ENCODE data around the gene IVD. TPM values are rescaled to one million over a fixed set of nuclear protein-coding genes. Genes with fewer than 3 reads are reported as not detected.

The IVD gene
- polyA plus RNA-seq, 1 donor (not counting 4 experiments of a cell fraction or from before 2014, with no cell fraction given), result 13.0 TPM

GRCh38 chr15:40443846-40444245, 38.3 kb downstream of the IVD start:
- H3K27me3 ChIP-seq (ENCODE audit: control insufficient read depth, extremely low read depth, insufficient read depth, low read length), result peaks cover 2% of the 10 kb centered on the region
- FAIRE-seq (no peak), DNase-seq (ENCODE audit: low read depth, low spot score) (no peak)
- dilution Hi-C loops (cut with MboI; ENCODE audit: extremely low pct_ligation_motif_present, low sequenced_read_pairs), result no loop called here
- no peak overlapping the region for H3K4me2 ChIP-seq (ENCODE audit: control insufficient read depth, extremely low read depth, insufficient read depth, low read depth, low read length)
- peaks cover 0 to 4% of the 10 kb centered on the region in 2 experiments for H3K36me3 ChIP-seq (ENCODE audit: control insufficient read depth in 2 of 2, extremely low read depth in 1 of 2, insufficient read depth in 2 of 2, low read length in 2 of 2)
- no peak overlapping the region for H3K27ac ChIP-seq (ENCODE audit: control insufficient read depth, insufficient read depth, low read length)
- no peak overlapping the region for H2AFZ ChIP-seq (ENCODE audit: control insufficient read depth, low read length)
- peaks cover 3% of the 10 kb centered on the region for H4K20me1 ChIP-seq (ENCODE audit: control insufficient read depth, extremely low read depth, insufficient read depth, low read length)
- H3K9me1 ChIP-seq (ENCODE audit: control insufficient read depth, extremely low read depth, insufficient read depth, low read length), result no peaks in the 10 kb centered on the region
- peaks cover 19% of the 10 kb centered on the region for H3K4me1 ChIP-seq (ENCODE audit: control insufficient read depth, extremely low read depth, insufficient read depth, low read length)
- H3K79me2 ChIP-seq (ENCODE audit: control insufficient read depth, insufficient read depth, low read length), result peaks cover 38% of the 10 kb centered on the region
- no peak overlapping the region for H3K4me3 ChIP-seq (ENCODE audit: control insufficient read depth in 2 of 3, extremely low read depth in 1 of 3, insufficient read depth in 2 of 3, low read depth in 1 of 3, low read length in 3 of 3)
- H3K9me3 ChIP-seq (ENCODE audit: control insufficient read depth, low read depth, low read length), result no peaks in the 10 kb centered on the region
- H3K9ac ChIP-seq (ENCODE audit: control insufficient read depth, extremely low read depth, insufficient read depth, low read length), result no peak overlapping the region
- TF ChIP-seq EZH2 (IDR thresholded peaks at IDR 0.05; ENCODE audit: low read length) (no peak), CTCF (optimal IDR thresholded peaks at IDR 0.05 in 1 of 3, IDR thresholded peaks at IDR 0.05 in 1 of 3, conservative IDR thresholded peaks at IDR 0.05 in 1 of 3; ENCODE audit: extremely low read depth in 1 of 3, insufficient read depth in 2 of 3, low read length in 3 of 3) (no peak)

- Histone ChIP-seq H3K27ac (ENCODE audit: control insufficient read depth, insufficient read depth, low read length) (no peak overlapping the region), H3K4me3 (ENCODE audit: control insufficient read depth in 2 of 3, extremely low read depth in 1 of 3, insufficient read depth in 2 of 3, low read depth in 1 of 3, low read length in 3 of 3) (no peak overlapping the region), H3K9me1 (ENCODE audit: control insufficient read depth, extremely low read depth, insufficient read depth, low read length) (no peaks in the 10 kb centered on the region), H2AFZ (ENCODE audit: control insufficient read depth, low read length) (no peak overlapping the region), H3K4me1 (ENCODE audit: control insufficient read depth, extremely low read depth, insufficient read depth, low read length) (peaks cover 14% of the 10 kb centered on the region), H3K36me3 (ENCODE audit: control insufficient read depth in 2 of 2, extremely low read depth in 1 of 2, insufficient read depth in 2 of 2, low read length in 2 of 2) (peaks cover 0 to 4% of the 10 kb centered on the region in 2 experiments), H3K4me2 (ENCODE audit: control insufficient read depth, extremely low read depth, insufficient read depth, low read depth, low read length) (no peak overlapping the region), H3K9me3 (ENCODE audit: control insufficient read depth, low read depth, low read length) (no peaks in the 10 kb centered on the region), H3K79me2 (ENCODE audit: control insufficient read depth, insufficient read depth, low read length) (peaks cover 38% of the 10 kb centered on the region), H3K27me3 (ENCODE audit: control insufficient read depth, extremely low read depth, insufficient read depth, low read length) (no peaks in the 10 kb centered on the region), H4K20me1 (ENCODE audit: control insufficient read depth, extremely low read depth, insufficient read depth, low read length) (peaks cover 3% of the 10 kb centered on the region), H3K9ac (ENCODE audit: control insufficient read depth, extremely low read depth, insufficient read depth, low read length) (no peak overlapping the region)
- FAIRE-seq (no peak), DNase-seq (ENCODE audit: low read depth, low spot score) (no peak)
- dilution Hi-C loops (cut with MboI; ENCODE audit: extremely low pct_ligation_motif_present, low sequenced_read_pairs), result no loop called here
- no peak for TF ChIP-seq CTCF (optimal IDR thresholded peaks at IDR 0.05 in 1 of 3, IDR thresholded peaks at IDR 0.05 in 1 of 3, conservative IDR thresholded peaks at IDR 0.05 in 1 of 3; ENCODE audit: extremely low read depth in 1 of 3, insufficient read depth in 2 of 3, low read length in 3 of 3)
- no peak for TF ChIP-seq EZH2 (IDR thresholded peaks at IDR 0.05; ENCODE audit: low read length)
Measured at GRCh38 chr15:40444736-40445135, 39.1 kb downstream of the IVD start.

All from keratinocyte (primary cell).